ENCODE data around the gene PARVA. TPM values are rescaled to one million over a fixed set of nuclear protein-coding genes. Genes with fewer than 3 reads are reported as not detected.

PARVA gene
- total and polyA plus RNA-seq, 3 experiments from 2014 or later, result 0.07 to 0.59 (median 0.18) TPM

- POLR2A ChIA-PET, result no interaction called here
- peaks cover 0 to 4% (median 0%) of the 10 kb centered on the region in 3 donors for H3K36me3 Mint-ChIP-seq
- no peaks in the 10 kb centered on the region for H3K27me3 ChIP-seq (ENCODE audit: insufficient read depth, low read length, poor library complexity, severe bottlenecking)
- CTCF ChIA-PET, result no interaction called here
- H3K27ac ChIP-seq (ENCODE audit: low read depth, low read length), result no peak overlapping the region
- H3K4me1 ChIP-seq (ENCODE audit: insufficient read depth, low read length), result no peaks in the 10 kb centered on the region
- no peaks in the 10 kb centered on the region for H3K4me1 Mint-ChIP-seq
- no peak overlapping the region for H3K4me3 ChIP-seq (ENCODE audit: low read length)
- H3K9me3 ChIP-seq (ENCODE audit: low read length), result no peaks in the 10 kb centered on the region
- H3K27me3 Mint-ChIP-seq, result peaks cover 11 to 46% of the 10 kb centered on the region in 2 donors
- H3K9me3 Mint-ChIP-seq, result peaks cover 2 to 5% (median 3%) of the 10 kb centered on the region in 5 donors
- H3K27ac Mint-ChIP-seq, result no peak overlapping the region
- no peaks in the 10 kb centered on the region for H3K36me3 ChIP-seq (ENCODE audit: insufficient read depth, low read length)
- no peak overlapping the region for H3K4me3 Mint-ChIP-seq
- no peak for DNase-seq
These were observed 181.6 kb downstream of the PARVA start for GRCh38 chr11:12559011-12559410.

DNA sequence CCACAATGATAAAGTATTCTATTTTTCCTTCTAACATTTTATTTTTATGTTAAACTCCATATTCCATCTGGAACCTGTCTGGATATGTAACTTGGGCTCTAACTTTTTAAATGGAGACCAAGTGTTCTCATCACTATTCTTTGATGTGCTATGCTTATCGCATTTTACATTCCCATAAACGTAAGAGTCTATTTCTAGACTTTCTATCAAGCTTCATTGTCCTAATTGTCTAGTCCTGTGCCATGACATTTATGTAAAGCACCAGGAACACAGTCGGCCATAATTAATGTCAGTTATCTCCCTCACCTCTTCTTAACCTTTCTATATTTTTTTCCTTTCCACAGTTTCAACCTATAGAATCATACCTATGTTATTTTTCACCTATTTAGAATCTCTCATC, 183.0 kb downstream of the PARVA start:
- Mint-ChIP-seq H3K4me3 (no peak overlapping the region), H3K27ac (no peak overlapping the region), H3K36me3 (no peaks in the 10 kb centered on the region), H3K9me3 (no peaks in the 10 kb centered on the region), H3K4me1 (no peaks in the 10 kb centered on the region), H3K27me3 (peaks cover 11 to 34% of the 10 kb centered on the region in 2 donors)
- Histone ChIP-seq H3K27me3 (ENCODE audit: insufficient read depth, low read length, poor library complexity, severe bottlenecking) (no peaks in the 10 kb centered on the region), H3K4me3 (ENCODE audit: low read length) (no peak overlapping the region), H3K27ac (ENCODE audit: low read depth, low read length) (no peak overlapping the region), H3K36me3 (ENCODE audit: insufficient read depth, low read length) (no peaks in the 10 kb centered on the region), H3K4me1 (ENCODE audit: insufficient read depth, low read length) (no peaks in the 10 kb centered on the region), H3K9me3 (ENCODE audit: low read length) (no peaks in the 10 kb centered on the region)
- POLR2A ChIA-PET, result no interaction called here
- CTCF ChIA-PET, result no interaction called here
- DNase-seq, result no peak

DNA sequence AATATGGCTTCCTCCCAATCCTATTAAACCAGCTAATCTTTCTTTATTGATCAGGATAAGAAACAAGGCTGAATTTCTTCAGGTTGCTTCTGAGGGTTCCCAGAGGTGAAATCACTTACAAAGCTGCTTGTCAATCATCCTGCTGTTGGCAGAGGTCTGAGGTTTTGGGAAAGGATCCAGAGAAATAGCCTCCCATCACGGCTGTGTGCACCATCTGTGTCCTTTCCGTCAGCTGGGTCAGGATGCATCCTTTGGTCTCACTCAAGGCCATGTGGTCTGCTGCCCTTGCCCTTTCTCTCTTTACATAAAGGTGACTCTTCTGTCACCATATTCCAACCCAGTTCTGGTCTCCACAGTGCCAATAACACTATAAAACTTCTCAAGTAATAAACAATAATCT, 183.5 kb downstream of the PARVA start:
- H3K4me3 Mint-ChIP-seq, result no peak overlapping the region
- CTCF ChIA-PET, result no interaction called here
- Histone ChIP-seq H3K4me3 (ENCODE audit: low read length) (no peak overlapping the region), H3K36me3 (ENCODE audit: insufficient read depth, low read length) (no peaks in the 10 kb centered on the region), H3K27me3 (ENCODE audit: insufficient read depth, low read length, poor library complexity, severe bottlenecking) (no peaks in the 10 kb centered on the region), H3K9me3 (ENCODE audit: low read length) (no peaks in the 10 kb centered on the region), H3K27ac (ENCODE audit: low read depth, low read length) (no peak overlapping the region), H3K4me1 (ENCODE audit: insufficient read depth, low read length) (no peaks in the 10 kb centered on the region)
- no peak for DNase-seq
- no peaks in the 10 kb centered on the region for H3K4me1 Mint-ChIP-seq
- no peak overlapping the region for H3K27ac Mint-ChIP-seq
- H3K27me3 Mint-ChIP-seq, result peaks cover 11 to 35% of the 10 kb centered on the region in 2 donors
- POLR2A ChIA-PET, result no interaction called here
- H3K36me3 Mint-ChIP-seq, result no peaks in the 10 kb centered on the region
- H3K9me3 Mint-ChIP-seq, result no peaks in the 10 kb centered on the region

- POLR2A ChIA-PET, result no interaction called here
- Histone ChIP-seq H3K27me3 (ENCODE audit: insufficient read depth, low read length, poor library complexity, severe bottlenecking) (no peaks in the 10 kb centered on the region), H3K4me1 (ENCODE audit: insufficient read depth, low read length) (no peaks in the 10 kb centered on the region), H3K27ac (ENCODE audit: low read depth, low read length) (no peak overlapping the region), H3K4me3 (ENCODE audit: low read length) (no peak overlapping the region), H3K9me3 (ENCODE audit: low read length) (no peaks in the 10 kb centered on the region), H3K36me3 (ENCODE audit: insufficient read depth, low read length) (no peaks in the 10 kb centered on the region)
- DNase-seq, result no peak
- Mint-ChIP-seq H3K27ac (no peak overlapping the region), H3K27me3 (peaks cover 10 to 54% of the 10 kb centered on the region in 2 donors), H3K4me1 (no peaks in the 10 kb centered on the region), H3K36me3 (no peaks in the 10 kb centered on the region), H3K4me3 (no peak overlapping the region), H3K9me3 (no peaks in the 10 kb centered on the region)
- CTCF ChIA-PET, result no interaction called here
These were observed 186.6 kb downstream of the PARVA start for GRCh38 chr11:12564012-12564411.

DNA sequence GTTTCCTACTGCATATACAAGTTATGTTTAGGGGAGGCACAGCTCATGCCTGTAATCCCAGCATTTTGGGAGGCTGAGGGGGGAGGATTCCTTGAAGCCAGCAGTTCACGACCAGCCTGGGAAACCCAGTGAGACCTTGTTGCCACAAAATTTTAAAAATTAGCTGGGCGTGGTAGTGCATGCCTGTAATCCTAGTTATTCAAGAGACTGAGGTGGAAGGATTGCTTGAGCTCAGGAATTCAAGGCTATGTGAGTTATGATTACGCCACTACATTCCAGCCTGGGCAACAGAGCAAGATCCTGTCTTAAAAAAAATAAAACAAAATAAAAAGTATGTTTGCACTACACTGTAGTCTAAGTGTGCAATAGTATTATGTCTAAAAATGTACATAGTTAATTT, 188.0 kb downstream of the PARVA start:
- H3K27me3 Mint-ChIP-seq, result peaks cover 10 to 51% of the 10 kb centered on the region in 2 donors
- H3K27ac Mint-ChIP-seq, result peak overlapping the region in 1 of 8 donors; percentile 16
- H3K4me1 ChIP-seq (ENCODE audit: insufficient read depth, low read length), result no peaks in the 10 kb centered on the region
- ChIA-PET CTCF (no interaction called here), POLR2A (no interaction called here)
- DNase-seq, result no peak
- no peaks in the 10 kb centered on the region for H3K27me3 ChIP-seq (ENCODE audit: insufficient read depth, low read length, poor library complexity, severe bottlenecking)
- no peaks in the 10 kb centered on the region for H3K9me3 ChIP-seq (ENCODE audit: low read length)
- H3K9me3 Mint-ChIP-seq, result no peaks in the 10 kb centered on the region
- no peaks in the 10 kb centered on the region for H3K4me1 Mint-ChIP-seq
- no peaks in the 10 kb centered on the region for H3K36me3 Mint-ChIP-seq
- no peak overlapping the region for H3K27ac ChIP-seq (ENCODE audit: low read depth, low read length)
- H3K4me3 Mint-ChIP-seq, result no peak overlapping the region
- H3K4me3 ChIP-seq (ENCODE audit: low read length), result no peak overlapping the region
- no peaks in the 10 kb centered on the region for H3K36me3 ChIP-seq (ENCODE audit: insufficient read depth, low read length)

GRCh38 chr11:12567746-12568460, 190.5 kb downstream of the PARVA start:
- ChIA-PET CTCF (no interaction called here), POLR2A (no interaction called here)
- no peak overlapping the region for H3K4me3 Mint-ChIP-seq
- no peaks in the 10 kb centered on the region for H3K9me3 Mint-ChIP-seq
- Histone ChIP-seq H3K27ac (ENCODE audit: low read depth, low read length) (no peak overlapping the region), H3K4me3 (ENCODE audit: low read length) (no peak overlapping the region), H3K36me3 (ENCODE audit: insufficient read depth, low read length) (no peaks in the 10 kb centered on the region), H3K9me3 (ENCODE audit: low read length) (no peaks in the 10 kb centered on the region), H3K27me3 (ENCODE audit: insufficient read depth, low read length, poor library complexity, severe bottlenecking) (no peaks in the 10 kb centered on the region), H3K4me1 (ENCODE audit: insufficient read depth, low read length) (no peaks in the 10 kb centered on the region)
- no peak overlapping the region for H3K27ac Mint-ChIP-seq
- H3K27me3 Mint-ChIP-seq, result peaks cover 5 to 55% of the 10 kb centered on the region in 2 donors
- H3K4me1 Mint-ChIP-seq, result no peaks in the 10 kb centered on the region
- H3K36me3 Mint-ChIP-seq, result no peaks in the 10 kb centered on the region
- no peak for DNase-seq

DNA sequence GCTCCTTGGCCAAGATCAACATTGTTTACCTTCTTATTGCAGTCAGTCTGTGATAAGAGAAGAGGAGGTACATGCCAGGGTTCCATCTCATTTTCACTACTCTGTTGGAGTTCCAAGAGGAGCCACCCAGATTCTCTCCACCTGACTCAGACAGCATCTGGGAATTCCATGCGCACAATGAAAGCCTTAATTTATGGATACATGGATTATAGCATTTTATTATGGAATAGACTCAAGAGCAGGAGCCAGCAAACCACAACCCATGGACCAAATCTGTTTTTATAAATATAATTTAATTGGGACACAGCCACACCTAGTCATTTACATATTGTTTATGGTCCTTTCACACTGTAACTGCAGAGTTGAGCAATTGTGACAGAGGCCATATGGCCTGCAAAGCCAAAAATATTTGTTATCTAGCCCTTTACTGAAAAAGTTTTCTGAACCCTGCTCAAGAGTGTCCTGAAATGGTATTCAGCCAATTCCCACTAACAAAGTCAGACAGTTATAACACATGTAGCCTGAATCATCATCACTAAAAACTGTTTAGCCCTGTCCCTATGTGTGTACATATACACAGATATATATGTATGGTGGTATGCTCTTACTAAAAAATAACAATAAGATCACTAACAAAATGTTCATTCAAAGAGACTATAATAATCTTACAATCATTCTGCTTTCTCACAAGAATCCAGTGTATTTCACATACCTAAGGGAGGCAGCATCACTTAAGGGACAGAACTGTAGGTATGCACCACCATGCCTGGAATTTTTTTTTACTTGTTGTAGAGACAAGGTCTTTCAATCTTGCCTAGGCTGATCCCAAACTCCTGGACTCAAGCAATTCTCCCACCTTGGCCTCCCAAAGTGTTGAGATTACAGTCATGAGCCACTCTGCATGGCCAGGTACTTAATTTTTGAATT, 192.4 kb downstream of the PARVA start:
- no peak overlapping the region for H3K27ac Mint-ChIP-seq
- H3K36me3 ChIP-seq (ENCODE audit: insufficient read depth, low read length), result no peaks in the 10 kb centered on the region
- ChIA-PET CTCF (no interaction called here), POLR2A (no interaction called here)
- H3K27me3 Mint-ChIP-seq, result peaks cover 5 to 58% of the 10 kb centered on the region in 2 donors
- H3K4me3 ChIP-seq (ENCODE audit: low read length), result no peak overlapping the region
- no peaks in the 10 kb centered on the region for H3K4me1 Mint-ChIP-seq
- no peak overlapping the region for H3K4me3 Mint-ChIP-seq
- H3K36me3 Mint-ChIP-seq, result no peaks in the 10 kb centered on the region
- no peak for DNase-seq
- H3K9me3 ChIP-seq (ENCODE audit: low read length), result no peaks in the 10 kb centered on the region
- no peaks in the 10 kb centered on the region for H3K27me3 ChIP-seq (ENCODE audit: insufficient read depth, low read length, poor library complexity, severe bottlenecking)
- H3K9me3 Mint-ChIP-seq, result no peaks in the 10 kb centered on the region
- H3K27ac ChIP-seq (ENCODE audit: low read depth, low read length), result no peak overlapping the region
- H3K4me1 ChIP-seq (ENCODE audit: insufficient read depth, low read length), result no peaks in the 10 kb centered on the region

- H3K27me3 ChIP-seq (ENCODE audit: insufficient read depth, low read length, poor library complexity, severe bottlenecking), result no peaks in the 10 kb centered on the region
- H3K36me3 Mint-ChIP-seq, result no peaks in the 10 kb centered on the region
- POLR2A ChIA-PET, result no interaction called here
- no peak overlapping the region for H3K4me3 ChIP-seq (ENCODE audit: low read length)
- H3K9me3 ChIP-seq (ENCODE audit: low read length), result no peaks in the 10 kb centered on the region
- peaks cover 0 to 2% (median 0%) of the 10 kb centered on the region in 5 donors for H3K9me3 Mint-ChIP-seq
- no peak overlapping the region for H3K27ac Mint-ChIP-seq
- DNase-seq, result no peak
- H3K27me3 Mint-ChIP-seq, result peaks cover 2 to 36% of the 10 kb centered on the region in 2 donors
- no peak overlapping the region for H3K4me3 Mint-ChIP-seq
- CTCF ChIA-PET, result no interaction called here
- no peaks in the 10 kb centered on the region for H3K36me3 ChIP-seq (ENCODE audit: insufficient read depth, low read length)
- no peaks in the 10 kb centered on the region for H3K4me1 Mint-ChIP-seq
- H3K27ac ChIP-seq (ENCODE audit: low read depth, low read length), result no peak overlapping the region
- H3K4me1 ChIP-seq (ENCODE audit: insufficient read depth, low read length), result no peaks in the 10 kb centered on the region
These were observed 196.5 kb downstream of the PARVA start for GRCh38 chr11:12573707-12574485.
